ENCODE results near the gene RAPGEF1.

RAPGEF1 gene

GRCh38 chr9:131559421-131560000 lies 180.4 kb downstream of the RAPGEF1 start:
- no peaks in the 10 kb centered on the region for H3K36me3 ChIP-seq (ENCODE audit: low read length)
- no peak for TF ChIP-seq EZH2phosphoT487 (conservative IDR thresholded peaks at IDR 0.05; ENCODE audit: low read length)
- no peak for TF ChIP-seq CTCF (IDR thresholded peaks at IDR 0.05; ENCODE audit: insufficient read depth, low read length, poor library complexity, severe bottlenecking)
- no peaks in the 10 kb centered on the region for H3K79me2 ChIP-seq (ENCODE audit: insufficient read depth, low read length)
- no peak overlapping the region for H2AFZ ChIP-seq (ENCODE audit: low read depth, low read length, severe bottlenecking)
- H3K4me2 ChIP-seq (ENCODE audit: low read depth, low read length, poor library complexity, severe bottlenecking), result no peak overlapping the region
- H3K9me3 ChIP-seq (ENCODE audit: insufficient read depth, low read length), result no peaks in the 10 kb centered on the region
- H3K27me3 ChIP-seq (ENCODE audit: low read length), result no peaks in the 10 kb centered on the region
- no peak overlapping the region for H3K27ac ChIP-seq (ENCODE audit: low read depth, low read length)
- no peak overlapping the region for H3K9ac ChIP-seq (ENCODE audit: low read length)
- H4K20me1 ChIP-seq (ENCODE audit: low read depth, low read length), result no peaks in the 10 kb centered on the region
- H3F3A ChIP-seq (ENCODE audit: insufficient read depth), result no peaks in the 10 kb centered on the region
- H3K4me3 ChIP-seq (ENCODE audit: insufficient read depth, low read length, poor library complexity, severe bottlenecking), result no peak overlapping the region
- H3K9me2 ChIP-seq (replicated peaks; ENCODE audit: insufficient read depth, low read length), result no peaks in the 10 kb centered on the region

GRCh38 chr9:131557855-131558548 lies 181.9 kb downstream of the RAPGEF1 start:
- Histone ChIP-seq H3K4me3 (ENCODE audit: insufficient read depth, low read length, poor library complexity, severe bottlenecking) (no peak overlapping the region), H3K9ac (ENCODE audit: low read length) (no peak overlapping the region), H3K27ac (ENCODE audit: low read depth, low read length) (no peak overlapping the region), H3K36me3 (ENCODE audit: low read length) (no peaks in the 10 kb centered on the region), H4K20me1 (ENCODE audit: low read depth, low read length) (no peaks in the 10 kb centered on the region), H3K79me2 (ENCODE audit: insufficient read depth, low read length) (no peaks in the 10 kb centered on the region), H2AFZ (ENCODE audit: low read depth, low read length, severe bottlenecking) (no peak overlapping the region), H3F3A (ENCODE audit: insufficient read depth) (no peaks in the 10 kb centered on the region), H3K4me2 (ENCODE audit: low read depth, low read length, poor library complexity, severe bottlenecking) (no peak overlapping the region), H3K9me3 (ENCODE audit: insufficient read depth, low read length) (no peaks in the 10 kb centered on the region), H3K9me2 (replicated peaks; ENCODE audit: insufficient read depth, low read length) (no peaks in the 10 kb centered on the region), H3K27me3 (ENCODE audit: low read length) (no peaks in the 10 kb centered on the region)
- TF ChIP-seq EZH2phosphoT487 (conservative IDR thresholded peaks at IDR 0.05; ENCODE audit: low read length), result no peak
- TF ChIP-seq CTCF (IDR thresholded peaks at IDR 0.05; ENCODE audit: insufficient read depth, low read length, poor library complexity, severe bottlenecking), result no peak

- Histone ChIP-seq H3K9ac (ENCODE audit: low read length) (no peak overlapping the region), H3F3A (ENCODE audit: insufficient read depth) (no peaks in the 10 kb centered on the region), H3K9me3 (ENCODE audit: insufficient read depth, low read length) (no peaks in the 10 kb centered on the region), H4K20me1 (ENCODE audit: low read depth, low read length) (no peaks in the 10 kb centered on the region), H3K4me3 (ENCODE audit: insufficient read depth, low read length, poor library complexity, severe bottlenecking) (no peak overlapping the region), H3K9me2 (replicated peaks; ENCODE audit: insufficient read depth, low read length) (no peaks in the 10 kb centered on the region), H3K36me3 (ENCODE audit: low read length) (no peaks in the 10 kb centered on the region), H3K79me2 (ENCODE audit: insufficient read depth, low read length) (no peaks in the 10 kb centered on the region), H3K27ac (ENCODE audit: low read depth, low read length) (no peak overlapping the region), H2AFZ (ENCODE audit: low read depth, low read length, severe bottlenecking) (no peak overlapping the region), H3K4me2 (ENCODE audit: low read depth, low read length, poor library complexity, severe bottlenecking) (no peak overlapping the region), H3K27me3 (ENCODE audit: low read length) (no peaks in the 10 kb centered on the region)
- TF ChIP-seq CTCF (IDR thresholded peaks at IDR 0.05; ENCODE audit: insufficient read depth, low read length, poor library complexity, severe bottlenecking), result no peak
- TF ChIP-seq EZH2phosphoT487 (conservative IDR thresholded peaks at IDR 0.05; ENCODE audit: low read length), result no peak
Observed at GRCh38 chr9:131555841-131556673, 183.8 kb downstream of the RAPGEF1 start.

Measured in SU-DHL-6 (cell line).